NCI-H2171 treated with DMSO at 0.1 percent for 48 hours (cell line): ENCODE results near the gene DNAH8.
"Not testable (repeated sequence)": the region's sequence is repeated elsewhere in the genome, so short reads cannot be mapped to it uniquely, and the experiment has no call there.

ENCODE experiments used
- DNase-seq: peaks from one replicate; lab custom pipeline; 2025; lab: John Stamatoyannopoulos, UW

The DNAH8 gene

DNA sequence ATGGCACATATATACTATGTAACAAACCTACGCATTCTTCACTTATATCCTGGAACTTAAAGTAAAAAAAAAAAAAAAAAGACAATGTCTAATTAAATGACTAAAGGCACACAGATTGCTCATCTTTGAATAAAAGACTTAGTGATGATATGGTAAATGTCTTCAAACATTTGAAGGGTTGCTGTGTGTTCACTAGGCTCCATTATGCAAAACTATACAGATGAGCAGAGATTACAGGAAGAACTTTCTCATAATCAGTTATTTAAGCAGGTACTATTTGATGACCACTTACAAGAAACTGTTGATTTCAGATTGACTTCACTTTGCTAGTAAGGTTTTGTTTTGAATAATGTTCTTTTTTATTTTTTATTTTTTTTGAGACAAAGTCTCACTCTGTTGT is 34.4 kb downstream of the DNAH8 start:
- DNase-seq = no peak

DNA sequence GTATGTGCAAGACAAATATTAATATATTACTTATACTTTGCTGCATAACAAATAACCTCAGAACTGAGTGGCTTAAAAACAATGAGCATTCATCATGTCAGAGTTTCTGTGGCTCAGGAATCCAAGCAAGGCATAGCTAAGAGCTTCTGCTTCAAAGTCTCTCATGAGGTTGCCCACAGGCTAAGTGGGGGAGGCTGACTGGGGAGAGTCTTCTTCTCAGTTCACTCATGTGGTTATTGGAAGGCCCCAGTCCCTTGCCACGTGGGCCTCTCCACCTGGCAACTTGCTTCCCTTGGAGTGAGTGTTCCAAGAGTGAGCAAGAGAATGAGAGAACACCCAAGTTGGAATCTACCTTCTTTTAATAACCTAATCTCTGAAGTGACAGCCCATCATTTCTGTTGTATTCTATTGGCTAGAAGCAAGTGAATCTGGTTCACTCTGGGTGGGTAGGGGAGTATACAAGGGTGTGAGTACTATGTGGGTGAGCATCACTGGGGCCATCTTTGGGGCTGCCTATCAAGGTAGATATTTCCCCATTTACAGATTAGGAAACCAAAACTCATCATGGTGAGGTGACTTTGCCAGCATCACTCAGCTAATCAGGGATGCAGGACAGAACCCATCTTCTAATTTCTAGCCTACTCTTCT is 36.0 kb downstream of the DNAH8 start:
- DNase-seq = no peak

DNA sequence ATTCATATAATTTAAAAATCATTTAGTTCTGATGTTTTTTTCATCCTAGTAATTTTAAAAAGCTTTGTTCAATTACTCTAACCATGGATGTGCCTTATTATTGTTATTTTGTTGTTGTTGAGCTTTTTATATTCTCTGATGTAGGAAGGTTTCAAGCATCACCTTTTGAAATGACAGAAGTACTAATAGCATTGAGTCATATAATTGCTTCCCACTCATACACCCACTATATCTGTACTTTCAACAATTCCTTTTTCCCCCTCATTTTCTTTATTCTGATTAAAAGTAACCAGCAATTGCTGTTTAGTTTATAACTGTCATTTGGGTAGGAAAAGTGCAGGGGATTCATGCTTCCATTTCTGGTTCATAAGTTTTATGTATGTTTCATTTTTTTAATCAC is 38.6 kb downstream of the DNAH8 start:
- DNase-seq = no peak

DNA sequence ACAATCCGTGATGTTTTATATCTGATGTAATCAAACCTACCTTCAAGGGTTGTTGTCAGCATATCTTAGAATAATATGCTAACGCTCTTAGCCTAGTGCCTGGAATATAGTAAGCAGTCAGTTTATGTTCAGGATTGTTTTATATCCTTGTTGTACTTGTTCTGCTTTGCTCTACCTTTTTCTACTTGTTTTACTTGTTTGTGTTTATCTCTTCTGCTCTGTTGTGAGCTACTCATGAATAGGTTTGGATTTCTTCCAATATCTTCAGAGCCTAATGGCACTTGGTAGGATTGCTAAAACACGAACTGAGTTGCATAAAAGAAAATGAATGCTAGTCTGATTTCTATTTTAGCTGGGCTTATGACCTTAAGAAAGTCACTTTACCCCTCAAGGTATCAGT is 40.1 kb downstream of the DNAH8 start:
- no peak for DNase-seq

- DNase-seq = no peak
These were observed 40.8 kb downstream of the DNAH8 start for GRCh38 chr6:38755874-38756273.

GRCh38 chr6:38760097-38760496 is 45.0 kb downstream of the DNAH8 start:
- DNase-seq = no peak

GRCh38 chr6:38762848-38763247 is 47.7 kb downstream of the DNAH8 start:
- DNase-seq = no peak

- DNase-seq = no peak
These were observed 52.4 kb downstream of the DNAH8 start for GRCh38 chr6:38767560-38767959.

- no peak for DNase-seq
These were observed 58.2 kb downstream of the DNAH8 start for GRCh38 chr6:38773338-38773737.

DNA sequence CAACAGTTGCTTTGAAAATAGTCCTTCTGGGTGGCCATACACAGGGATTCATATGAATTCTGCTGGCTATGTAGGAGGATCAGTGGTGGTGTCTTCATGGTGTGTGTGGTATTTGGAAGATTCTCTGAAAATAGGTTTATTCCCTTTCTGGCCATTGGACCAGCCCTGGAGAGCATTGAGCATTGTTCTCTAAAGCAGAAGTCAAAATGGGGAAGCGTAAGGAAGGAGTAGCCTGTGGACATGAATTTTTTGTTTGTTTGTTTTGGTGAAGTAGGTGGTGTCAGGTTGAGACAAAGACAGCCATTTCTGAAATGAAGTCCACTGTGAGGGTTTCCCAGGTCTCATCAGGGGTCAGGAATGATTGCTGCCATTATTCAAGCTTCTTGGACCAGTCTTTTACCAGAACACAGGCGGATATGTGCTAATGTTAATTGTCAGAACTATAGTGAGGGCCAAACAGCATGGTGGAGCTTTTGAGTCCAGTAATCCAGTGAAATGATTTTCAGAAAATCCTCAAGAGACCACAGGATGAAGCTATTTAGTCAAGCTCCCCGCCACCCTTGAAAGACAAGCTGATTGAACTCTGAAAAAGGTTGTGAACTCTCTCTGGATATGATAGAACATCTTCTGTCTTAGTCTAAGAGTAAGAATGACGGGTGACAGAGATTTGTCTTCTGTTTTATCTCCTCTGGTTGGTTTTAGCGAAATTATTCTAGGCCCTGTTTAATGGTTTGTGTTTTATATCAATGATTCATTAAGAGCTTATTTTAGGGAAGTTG is 60.0 kb downstream of the DNAH8 start:
- no peak for DNase-seq

GRCh38 chr6:38775870-38776269 is 60.8 kb downstream of the DNAH8 start:
- DNase-seq = no peak

- DNase-seq = no peak
These were observed 61.4 kb downstream of the DNAH8 start for GRCh38 chr6:38776515-38776914.

GRCh38 chr6:38779310-38780062 is 64.4 kb downstream of the DNAH8 start:
- no peak for DNase-seq

DNA sequence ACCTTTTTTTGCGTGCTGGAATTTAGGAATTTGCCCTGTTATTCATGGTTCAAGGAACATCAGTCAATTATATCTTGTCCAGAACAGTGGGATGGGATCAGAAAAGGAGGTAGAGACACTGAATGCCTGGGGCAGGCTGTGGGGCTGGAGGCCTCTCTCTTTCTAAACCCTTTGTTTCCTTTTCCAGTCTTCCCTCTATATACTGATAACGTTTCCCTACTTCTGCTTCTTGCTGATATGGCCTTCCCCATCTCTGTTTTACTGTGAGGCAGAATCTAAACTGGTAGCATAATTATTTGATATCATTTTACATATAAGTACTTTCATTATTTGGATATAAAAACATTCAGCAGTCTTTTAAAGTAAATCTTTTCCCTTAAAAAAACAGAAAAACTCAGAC is 67.5 kb downstream of the DNAH8 start:
- no peak for DNase-seq

DNA sequence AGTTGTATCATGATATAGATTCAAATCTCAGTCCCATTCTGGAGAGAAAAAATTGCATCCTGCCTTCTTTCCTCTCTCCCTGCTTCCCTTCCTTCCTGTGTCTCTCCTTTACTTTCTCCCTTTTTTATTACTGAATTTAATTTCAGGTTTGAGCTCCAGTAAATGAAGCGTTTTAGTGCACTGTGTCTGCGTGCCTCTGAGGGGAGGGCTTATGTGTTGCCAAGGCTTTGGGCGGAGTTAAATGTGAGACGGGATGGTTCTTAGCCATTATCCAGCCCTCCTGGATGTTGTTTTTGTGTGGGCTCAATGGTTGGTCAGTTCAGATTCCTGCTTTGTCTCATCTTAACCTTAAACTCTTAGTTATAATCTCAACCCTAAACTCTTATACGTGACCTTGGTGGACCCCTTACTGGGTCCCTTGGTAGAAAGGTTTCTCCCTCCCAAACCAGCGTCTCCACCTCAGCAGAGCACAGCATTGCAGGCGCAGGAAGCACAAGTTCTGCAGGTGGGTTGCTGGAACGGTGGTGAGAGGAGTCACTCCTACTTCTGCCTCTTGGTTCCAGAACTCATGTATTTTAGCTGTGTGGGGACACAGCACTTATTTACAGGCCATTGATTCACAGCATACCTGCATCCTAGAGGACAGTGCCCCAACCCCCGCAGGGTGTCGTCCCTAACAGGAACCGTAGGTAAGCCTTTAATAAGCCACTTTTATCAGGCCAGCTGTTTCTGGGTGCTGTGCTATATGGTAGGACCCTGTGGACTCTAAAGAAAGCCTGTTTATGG is 68.5 kb downstream of the DNAH8 start:
- DNase-seq = no peak

DNA sequence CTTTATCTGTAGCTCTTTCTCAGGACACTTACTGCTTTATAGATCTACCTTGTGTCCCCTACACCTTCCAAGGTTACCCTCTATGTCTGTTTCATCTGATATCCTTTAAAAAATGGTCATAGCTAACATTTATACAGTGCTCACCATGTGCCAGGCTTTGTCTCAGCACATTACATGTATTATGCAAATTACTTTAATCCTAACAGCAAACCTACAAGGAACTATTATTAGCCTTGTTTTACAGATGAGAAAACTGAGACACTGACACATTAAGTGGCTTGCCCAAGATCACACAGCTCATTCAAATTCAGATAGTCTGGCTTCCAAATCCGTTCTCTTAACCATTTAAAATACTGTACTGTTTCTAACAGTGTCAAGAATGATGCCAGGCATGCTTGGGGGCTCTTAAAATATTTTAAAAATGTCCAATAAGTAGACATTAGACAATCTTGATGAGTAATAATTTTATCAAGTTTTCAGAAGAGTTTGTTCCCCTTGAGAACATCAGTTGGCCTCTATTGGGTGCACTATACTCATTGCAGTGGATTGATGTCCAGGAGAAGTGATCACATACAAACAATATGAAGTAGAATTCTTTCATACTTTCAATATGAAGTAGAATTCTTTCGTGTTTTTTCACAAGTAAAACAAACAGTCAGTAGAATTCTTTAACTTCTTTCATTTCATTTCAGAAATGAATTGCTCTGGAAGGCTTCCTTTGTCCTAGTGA is 69.6 kb downstream of the DNAH8 start:
- no peak for DNase-seq

GRCh38 chr6:38786486-38786885 is 71.4 kb downstream of the DNAH8 start:
- no peak for DNase-seq

DNA sequence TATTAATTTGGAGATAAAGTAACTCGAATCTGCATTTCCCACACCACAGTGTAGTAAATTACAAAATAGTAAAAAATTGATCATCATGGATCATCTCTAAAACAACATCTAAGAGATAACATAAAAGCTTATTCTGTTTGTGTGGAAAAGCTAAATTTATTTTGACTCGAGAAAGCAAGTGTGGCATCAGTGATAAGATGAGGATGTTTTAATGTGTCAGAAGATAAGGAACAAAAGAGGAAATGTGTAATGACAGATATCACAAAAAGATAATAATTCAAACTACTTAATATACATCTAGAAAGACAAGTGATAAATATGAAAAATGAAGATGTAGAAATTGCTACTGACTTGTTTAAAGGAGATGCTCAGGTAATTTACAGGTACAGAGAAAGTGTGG is 74.1 kb downstream of the DNAH8 start:
- no peak for DNase-seq

GRCh38 chr6:38792356-38792755 is 77.2 kb downstream of the DNAH8 start:
- no peak for DNase-seq

DNA sequence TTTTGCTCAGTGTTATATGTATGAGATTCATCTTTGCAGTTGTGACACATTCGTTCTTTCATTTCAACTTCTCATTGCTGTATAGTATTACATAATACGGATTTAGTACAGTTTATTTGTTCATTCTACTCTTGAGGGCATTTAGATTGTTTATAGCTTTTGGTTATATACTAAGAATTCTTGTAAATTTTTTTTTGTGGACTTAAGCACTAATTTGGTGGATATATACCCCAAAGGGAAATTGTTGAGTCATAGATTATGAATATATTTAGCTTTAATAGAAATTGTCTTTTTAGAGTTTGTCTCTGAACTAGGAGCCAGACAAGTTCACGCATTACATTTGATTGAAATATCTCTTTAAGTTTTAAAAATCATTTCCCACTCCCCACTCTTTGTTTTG is 79.6 kb downstream of the DNAH8 start:
- no peak for DNase-seq

- no peak for DNase-seq
These were observed 80.9 kb downstream of the DNAH8 start for GRCh38 chr6:38796006-38796405.

GRCh38 chr6:38796437-38796836 is 81.3 kb downstream of the DNAH8 start:
- DNase-seq = not testable (repeated sequence)
